B cell (primary cell): ENCODE results near the gene RASAL3. TPM values are rescaled to one million over a fixed set of nuclear protein-coding genes. Genes with fewer than 3 reads are reported as not detected.

Experiments
- polyA plus RNA-seq: library from polyadenylated mRNA; depleted of rRNA; stranded (reverse); fragments of >200 nt; gene quantifications from 2 replicates; pipeline ENCODE4 v1.2.3, GENCODE V29; 2012
- small RNA-seq: library from RNA; depleted of rRNA; stranded (forward); fragments of <200 nt; gene quantifications from one replicate; pipeline ENCODE3, GENCODE V24; 2012; ENCODE audit warnings: low replicate concordance, low read depth; ENCODE audit not compliant: insufficient read length
- total RNA-seq, 2 donors: library from RNA; stranded (reverse); fragments of 120-200 nt in 1 of 2; gene quantifications; 1 replicate in 1 of 2; 2 replicates in 1 of 2; pipeline versions ENCODE4 v1.2.3 to v1.2.4, GENCODE V29; 2013 to 2022

Gene RASAL3
- total and polyA plus RNA-seq, 2 donors (not counting 1 experiment from before 2014, with no cell fraction given) = 95.3 to 154 TPM

Small RNA genes lying within 50 kb of the gene (small RNA-seq; reads per million reads assigned to genes)
- not detected for gene MIR1470

Other genes with a start within 250 kb of the RASAL3 start
- 0.27 TPM in 1 of 2 replicates, not detected in the other for gene EPHX3, start 232.1 kb downstream of the RASAL3 start, total RNA-seq
- not detected in 2 replicates for gene EPHX3, start 232.1 kb downstream of the RASAL3 start, polyA plus RNA-seq
- 209 and 233 TPM in 2 replicates for gene BRD4, start 132.0 kb downstream of the RASAL3 start, total RNA-seq
- 27.3 and 30.7 TPM in 2 replicates for gene BRD4, start 132.0 kb downstream of the RASAL3 start, polyA plus RNA-seq
- gene AKAP8, start 84.8 kb downstream of the RASAL3 start, total RNA-seq = 80.0 and 84.8 TPM in 2 replicates
- 30.0 and 46.3 TPM in 2 replicates for gene AKAP8, start 84.8 kb downstream of the RASAL3 start, polyA plus RNA-seq
- 211 and 219 TPM in 2 replicates for gene AKAP8L, start 45.6 kb downstream of the RASAL3 start, total RNA-seq
- 151 and 184 TPM in 2 replicates for gene AKAP8L, start 45.6 kb downstream of the RASAL3 start, polyA plus RNA-seq
- gene WIZ, start 14.6 kb downstream of the RASAL3 start, total RNA-seq = 24.8 and 28.9 TPM in 2 replicates
- gene WIZ, start 14.6 kb downstream of the RASAL3 start, polyA plus RNA-seq = 15.0 and 18.2 TPM in 2 replicates
- gene PGLYRP2, start 15.0 kb upstream of the RASAL3 start, total RNA-seq = not detected in 2 replicates
- not detected in 2 replicates for gene PGLYRP2, start 15.0 kb upstream of the RASAL3 start, polyA plus RNA-seq
- gene CYP4F22, start 44.0 kb upstream of the RASAL3 start, total RNA-seq = not detected in 2 replicates
- gene CYP4F22, start 44.0 kb upstream of the RASAL3 start, polyA plus RNA-seq = 0.03 TPM in 1 of 2 replicates, not detected in the other
- not detected in 2 replicates for gene CYP4F8, start 150.7 kb upstream of the RASAL3 start, total RNA-seq
- gene CYP4F8, start 150.7 kb upstream of the RASAL3 start, polyA plus RNA-seq = not detected in 2 replicates
- 0.63 TPM in 1 of 2 replicates, not detected in the other for gene CYP4F3, start 176.4 kb upstream of the RASAL3 start, total RNA-seq
- gene CYP4F3, start 176.4 kb upstream of the RASAL3 start, polyA plus RNA-seq = 0.03 TPM in 1 of 2 replicates, not detected in the other
- not detected in 2 replicates for gene CYP4F12, start 208.5 kb upstream of the RASAL3 start, total RNA-seq
- not detected in 2 replicates for gene CYP4F12, start 208.5 kb upstream of the RASAL3 start, polyA plus RNA-seq